HG02938 (cell line): ENCODE measurements around the gene ZMYND19.
A peak's percentile ranks its signal among the peaks of the same experiment; 100 is the strongest.
"Not testable (repeated sequence)": the region's sequence is repeated elsewhere in the genome, so short reads cannot be mapped to it uniquely, and the experiment has no call there.

ENCODE experiments used
- ATAC-seq: cut with Tn5 transposase; IDR thresholded peaks from one replicate; pipeline ENCODE4 v1.9.1; 2021; ENCODE audit warnings: mild to moderate bottlenecking, moderate library complexity; ENCODE audit not compliant: unreplicated experiment

The ZMYND19 gene

GRCh38 chr9:137614631-137615386 is 24.5 kb upstream of the ZMYND19 start:
- no peak for ATAC-seq

GRCh38 chr9:137613738-137614523 is 23.6 kb upstream of the ZMYND19 start:
- no peak for ATAC-seq

- no peak for ATAC-seq
Measured at GRCh38 chr9:137613259-137613658, 22.9 kb upstream of the ZMYND19 start.

- ATAC-seq: no peak
Measured at GRCh38 chr9:137612741-137613142, 22.4 kb upstream of the ZMYND19 start.

GRCh38 chr9:137611623-137612609 is 21.6 kb upstream of the ZMYND19 start:
- ATAC-seq: no peak

- no peak for ATAC-seq
Measured at GRCh38 chr9:137610944-137611343, 20.6 kb upstream of the ZMYND19 start.

- no peak for ATAC-seq
Measured at GRCh38 chr9:137607141-137607857, 17.0 kb upstream of the ZMYND19 start.

GRCh38 chr9:137606734-137607138 is 16.4 kb upstream of the ZMYND19 start:
- no peak for ATAC-seq

- peak; percentile 9 for ATAC-seq
Measured at GRCh38 chr9:137606005-137606621, 15.8 kb upstream of the ZMYND19 start.

GRCh38 chr9:137605121-137606004 is 15.1 kb upstream of the ZMYND19 start, which contains the start of gene ARRDC1:
TSS of gene ARRDC1 (plus strand) at chr9:137605686. CDS start at chr9:137605718, 32 bp downstream.
- ATAC-seq: peak; percentile 70

- no peak for ATAC-seq
Measured at GRCh38 chr9:137604345-137605086, 14.2 kb upstream of the ZMYND19 start.

GRCh38 chr9:137603879-137604278 is 13.6 kb upstream of the ZMYND19 start:
- no peak for ATAC-seq

GRCh38 chr9:137602661-137603060 is 12.3 kb upstream of the ZMYND19 start:
- ATAC-seq: no peak

- no peak for ATAC-seq
Measured at GRCh38 chr9:137598943-137599342, 8.6 kb upstream of the ZMYND19 start.

- ATAC-seq: not testable (repeated sequence)
Measured at GRCh38 chr9:137596577-137596976, 6.3 kb upstream of the ZMYND19 start.

- no peak for ATAC-seq
Measured at GRCh38 chr9:137593176-137593575, 2.9 kb upstream of the ZMYND19 start.

GRCh38 chr9:137592767-137593166 is 2.5 kb upstream of the ZMYND19 start:
- ATAC-seq: no peak

- ATAC-seq: no peak
Measured at GRCh38 chr9:137590123-137590468, 216 bp downstream of the ZMYND19 start.
